IPS-20b (cell line): ENCODE results near the gene ATP8B1.
"Not testable (repeated sequence)": the region's sequence is repeated elsewhere in the genome, so short reads cannot be mapped to it uniquely, and the experiment has no call there.

ENCODE experiments used
- H3K27ac ChIP-seq: one replicate; pipeline ENCODE4 v1.5.1; 2013; ENCODE audit warnings: low read length
- H3K27me3 ChIP-seq: 2 replicates; pipeline ENCODE4 v1.6.1; 2013; ENCODE audit warnings: mild to moderate bottlenecking, low read length, inconsistent platforms; ENCODE audit not compliant: insufficient read depth
- H3K36me3 ChIP-seq: 2 replicates; pipeline ENCODE4 v1.6.1; 2013; ENCODE audit warnings: low read depth, mild to moderate bottlenecking, inconsistent platforms, low read length, moderate library complexity; ENCODE audit not compliant: insufficient read depth
- H3K4me1 ChIP-seq: 2 replicates; pipeline ENCODE4 v1.6.1; 2013; ENCODE audit warnings: mild to moderate bottlenecking, control low read depth, inconsistent platforms, low read length, moderate library complexity; ENCODE audit not compliant: insufficient read depth
- H3K4me3 ChIP-seq: 2 replicates; pipeline ENCODE4 v1.5.1; 2013; ENCODE audit warnings: mild to moderate bottlenecking, low read length, inconsistent platforms
- H3K9ac ChIP-seq: 2 replicates; pipeline ENCODE4 v1.6.1; 2013; ENCODE audit warnings: low read depth, mild to moderate bottlenecking, inconsistent platforms, low read length, moderate library complexity
- H3K9me3 ChIP-seq: 2 replicates; pipeline ENCODE4 v1.6.1; 2013; ENCODE audit warnings: mild to moderate bottlenecking, low read depth, low read length, inconsistent platforms; ENCODE audit not compliant: insufficient read depth

The ATP8B1 gene

GRCh38 chr18:57753063-57753462 lies 50.1 kb downstream of the ATP8B1 start:
- Histone ChIP-seq H3K9ac (no peak overlapping the region), H3K4me1 (peaks cover 11% of the 10 kb centered on the region), H3K9me3 (no peaks in the 10 kb centered on the region), H3K27ac (no peak overlapping the region), H3K27me3 (no peaks in the 10 kb centered on the region), H3K36me3 (no peaks in the 10 kb centered on the region), H3K4me3 (no peak overlapping the region)

GRCh38 chr18:57749604-57749970 lies 53.5 kb downstream of the ATP8B1 start:
- Histone ChIP-seq H3K4me3 (no peak overlapping the region), H3K27me3 (no peaks in the 10 kb centered on the region), H3K9me3 (no peaks in the 10 kb centered on the region), H3K9ac (no peak overlapping the region), H3K4me1 (peaks cover 17% of the 10 kb centered on the region), H3K36me3 (no peaks in the 10 kb centered on the region), H3K27ac (no peak overlapping the region)

GRCh38 chr18:57748770-57749603 lies 54.1 kb downstream of the ATP8B1 start:
- Histone ChIP-seq H3K27ac (no peak overlapping the region), H3K9ac (no peak overlapping the region), H3K4me3 (peak overlapping the region; percentile 21; the same call in 1 of the 2 replicates), H3K36me3 (no peaks in the 10 kb centered on the region), H3K27me3 (no peaks in the 10 kb centered on the region), H3K9me3 (no peaks in the 10 kb centered on the region), H3K4me1 (peaks cover 17% of the 10 kb centered on the region)

- H3K4me1 ChIP-seq = peaks cover 17% of the 10 kb centered on the region
- no peak overlapping the region for H3K9ac ChIP-seq
- H3K9me3 ChIP-seq = no peaks in the 10 kb centered on the region
- peak overlapping the region; percentile 21; the same call in 1 of the 2 replicates for H3K4me3 ChIP-seq
- H3K27ac ChIP-seq = no peak overlapping the region
- no peaks in the 10 kb centered on the region for H3K36me3 ChIP-seq
- H3K27me3 ChIP-seq = no peaks in the 10 kb centered on the region
Measured at GRCh38 chr18:57747809-57748680, 55.1 kb downstream of the ATP8B1 start.

- H3K4me3 ChIP-seq = no peak overlapping the region
- peaks cover 17% of the 10 kb centered on the region for H3K4me1 ChIP-seq
- no peaks in the 10 kb centered on the region for H3K9me3 ChIP-seq
- no peaks in the 10 kb centered on the region for H3K27me3 ChIP-seq
- no peak overlapping the region for H3K27ac ChIP-seq
- no peaks in the 10 kb centered on the region for H3K36me3 ChIP-seq
- H3K9ac ChIP-seq = no peak overlapping the region
Measured at GRCh38 chr18:57744211-57744694, 58.9 kb downstream of the ATP8B1 start.

GRCh38 chr18:57743008-57743407 lies 60.1 kb downstream of the ATP8B1 start:
- no peaks in the 10 kb centered on the region for H3K36me3 ChIP-seq
- no peak overlapping the region for H3K9ac ChIP-seq
- H3K4me1 ChIP-seq = peaks cover 5% of the 10 kb centered on the region; the same call in 1 of the 2 replicates
- no peak overlapping the region for H3K4me3 ChIP-seq
- H3K27ac ChIP-seq = no peak overlapping the region
- no peaks in the 10 kb centered on the region for H3K27me3 ChIP-seq
- H3K9me3 ChIP-seq = no peaks in the 10 kb centered on the region

- H3K36me3 ChIP-seq = no peaks in the 10 kb centered on the region
- no peaks in the 10 kb centered on the region for H3K27me3 ChIP-seq
- H3K4me3 ChIP-seq = no peak overlapping the region
- no peak overlapping the region for H3K27ac ChIP-seq
- H3K9me3 ChIP-seq = no peaks in the 10 kb centered on the region
- no peak overlapping the region for H3K9ac ChIP-seq
- no peaks in the 10 kb centered on the region for H3K4me1 ChIP-seq
Measured at GRCh38 chr18:57741273-57741672, 61.8 kb downstream of the ATP8B1 start.

GRCh38 chr18:57738078-57738477 lies 65.0 kb downstream of the ATP8B1 start:
- Histone ChIP-seq H3K9me3 (no peaks in the 10 kb centered on the region), H3K36me3 (no peaks in the 10 kb centered on the region), H3K9ac (no peak overlapping the region), H3K27ac (no peak overlapping the region), H3K4me1 (no peaks in the 10 kb centered on the region), H3K4me3 (no peak overlapping the region), H3K27me3 (no peaks in the 10 kb centered on the region)

GRCh38 chr18:57737400-57738060 lies 65.6 kb downstream of the ATP8B1 start:
- H3K4me1 ChIP-seq = no peaks in the 10 kb centered on the region
- no peak overlapping the region for H3K27ac ChIP-seq
- H3K9me3 ChIP-seq = no peaks in the 10 kb centered on the region
- H3K9ac ChIP-seq = no peak overlapping the region
- no peaks in the 10 kb centered on the region for H3K36me3 ChIP-seq
- no peaks in the 10 kb centered on the region for H3K27me3 ChIP-seq
- no peak overlapping the region for H3K4me3 ChIP-seq

GRCh38 chr18:57735042-57735441 lies 68.1 kb downstream of the ATP8B1 start:
- not testable (repeated sequence) for H3K4me3 ChIP-seq, H3K27ac ChIP-seq, H3K9ac ChIP-seq, H3K4me1 ChIP-seq, H3K36me3 ChIP-seq, H3K9me3 ChIP-seq, H3K27me3 ChIP-seq

- no peak overlapping the region for H3K9ac ChIP-seq
- no peak overlapping the region for H3K27ac ChIP-seq
- no peaks in the 10 kb centered on the region for H3K9me3 ChIP-seq
- H3K4me1 ChIP-seq = no peaks in the 10 kb centered on the region
- H3K27me3 ChIP-seq = no peaks in the 10 kb centered on the region
- H3K36me3 ChIP-seq = no peaks in the 10 kb centered on the region
- H3K4me3 ChIP-seq = no peak overlapping the region
Measured at GRCh38 chr18:57733861-57734260, 69.3 kb downstream of the ATP8B1 start.
